ENCODE data around the gene OLIG1. TPM values are rescaled to one million over a fixed set of nuclear protein-coding genes. Genes with fewer than 3 reads are reported as not detected.

OLIG1 gene
- total RNA-seq, 4 donors from 2014 or later: not detected

- no peak for DNase-seq (ENCODE audit: extremely low spot score)
- TF ChIP-seq EP300 (IDR thresholded peaks at IDR 0.05): no peak
- TF ChIP-seq POLR2AphosphoS5 (IDR thresholded peaks at IDR 0.05): no peak
- no peak for TF ChIP-seq CTCF (IDR thresholded peaks at IDR 0.05)
- TF ChIP-seq POLR2A (IDR thresholded peaks at IDR 0.05; ENCODE audit: low read depth): no peak
- Histone ChIP-seq H3K36me3 (no peaks in the 10 kb centered on the region), H3K27ac (replicated peaks in 1 of 4) (no peak overlapping the region), H3K9me3 (peaks cover 0 to 13% (median 11%) of the 10 kb centered on the region in 4 donors), H3K4me1 (peaks cover 17 to 28% (median 28%) of the 10 kb centered on the region in 4 donors), H3K27me3 (peaks cover 0 to 99% (median 45%) of the 10 kb centered on the region in 4 donors), H3K4me3 (no peak overlapping the region)
- WGBS: 74% methylated on average over 4 of the region's 4 CpGs
- intact Hi-C loops (cut with DNase I): no loop called here
These were observed 3.7 kb downstream of the OLIG1 start for GRCh38 chr21:33073636-33074035.

- Histone ChIP-seq H3K27me3 (peaks cover 0 to 91% (median 33%) of the 10 kb centered on the region in 4 donors), H3K36me3 (no peaks in the 10 kb centered on the region), H3K27ac (replicated peaks in 1 of 4) (no peak overlapping the region), H3K9me3 (no peaks in the 10 kb centered on the region), H3K4me1 (peaks cover 12 to 27% (median 23%) of the 10 kb centered on the region in 4 donors), H3K4me3 (no peak overlapping the region)
- intact Hi-C loops (cut with DNase I): no loop called here
- DNase-seq (ENCODE audit: extremely low spot score): no peak
- WGBS: 45% methylated on average over 9 of the region's 9 CpGs
- TF ChIP-seq POLR2AphosphoS5 (IDR thresholded peaks at IDR 0.05) (no peak), POLR2A (IDR thresholded peaks at IDR 0.05; ENCODE audit: low read depth) (no peak), CTCF (IDR thresholded peaks at IDR 0.05) (no peak), EP300 (IDR thresholded peaks at IDR 0.05) (no peak)
These were observed 5.2 kb downstream of the OLIG1 start for GRCh38 chr21:33075128-33075527.

- no peak overlapping the region for H3K27ac ChIP-seq (replicated peaks in 1 of 4)
- H3K4me1 ChIP-seq: peaks cover 12 to 22% (median 17%) of the 10 kb centered on the region in 4 donors
- H3K27me3 ChIP-seq: peaks cover 0 to 85% (median 29%) of the 10 kb centered on the region in 4 donors
- no peaks in the 10 kb centered on the region for H3K36me3 ChIP-seq
- H3K4me3 ChIP-seq: no peak overlapping the region
- TF ChIP-seq CTCF (IDR thresholded peaks at IDR 0.05): no peak
- no peak for TF ChIP-seq POLR2AphosphoS5 (IDR thresholded peaks at IDR 0.05)
- TF ChIP-seq EP300 (IDR thresholded peaks at IDR 0.05): no peak
- TF ChIP-seq POLR2A (IDR thresholded peaks at IDR 0.05; ENCODE audit: low read depth): no peak
- DNase-seq (ENCODE audit: extremely low spot score): no peak
- 48% methylated on average over 9 of the region's 11 CpGs for WGBS
- intact Hi-C loops (cut with DNase I): no loop called here
- H3K9me3 ChIP-seq: no peaks in the 10 kb centered on the region
These were observed 5.8 kb downstream of the OLIG1 start for GRCh38 chr21:33075596-33076195.

GRCh38 chr21:33076600-33077329 is 6.8 kb downstream of the OLIG1 start:
- Histone ChIP-seq H3K27ac (replicated peaks in 1 of 4) (no peak overlapping the region), H3K36me3 (no peaks in the 10 kb centered on the region), H3K4me3 (no peak overlapping the region), H3K9me3 (no peaks in the 10 kb centered on the region), H3K4me1 (peaks cover 4 to 11% (median 6%) of the 10 kb centered on the region in 4 donors), H3K27me3 (peaks cover 0 to 75% (median 19%) of the 10 kb centered on the region in 4 donors)
- intact Hi-C loops (cut with DNase I): no loop called here
- TF ChIP-seq CTCF (IDR thresholded peaks at IDR 0.05): no peak
- TF ChIP-seq POLR2A (IDR thresholded peaks at IDR 0.05; ENCODE audit: low read depth): no peak
- TF ChIP-seq POLR2AphosphoS5 (IDR thresholded peaks at IDR 0.05): no peak
- no peak for TF ChIP-seq EP300 (IDR thresholded peaks at IDR 0.05)
- WGBS: 72% methylated on average over 11 of the region's 11 CpGs
- no peak for DNase-seq (ENCODE audit: extremely low spot score)
